WERI-Rb-1 (cell line): Measurements from ENCODE around the gene MFAP4.

Experiments
- DNase-seq: peaks from one replicate; pipeline ENCODE4 v3.0.0-alpha.2; 2020
- H3K27ac ChIP-seq: fragments of 250-450 bp; sonication (Bioruptor Pico); 2 replicates; pipeline ENCODE4 v1.5.1; 2020; ENCODE audit warnings: mild to moderate bottlenecking, moderate library complexity
- H3K27me3 ChIP-seq: fragments of 250-450 bp; sonication (Bioruptor Pico); 2 replicates; pipeline ENCODE4 v1.5.1; 2021; ENCODE audit warnings: mild to moderate bottlenecking, low read depth, moderate library complexity; ENCODE audit not compliant: insufficient read depth, severe bottlenecking
- H3K36me3 ChIP-seq: fragments of 250-450 bp; sonication (Bioruptor Pico); 2 replicates; pipeline ENCODE4 v1.5.1; 2020; ENCODE audit warnings: mild to moderate bottlenecking, moderate library complexity
- H3K4me3 ChIP-seq: 2 replicates; pipeline ENCODE4 v1.5.1; 2011; ENCODE audit warnings: low read depth, mild to moderate bottlenecking, control low read depth, low read length
- H3K9me3 ChIP-seq: fragments of 250-450 bp; sonication (Bioruptor Pico); 2 replicates; pipeline ENCODE4 v1.5.1; 2021; ENCODE audit warnings: mild to moderate bottlenecking, moderate library complexity; ENCODE audit not compliant: severe bottlenecking
- TF ChIP-seq, protein P1 (sequence below): IDR thresholded peaks from 2 replicates; pipeline ENCODE4 v1.5.1; 2011; ENCODE audit warnings: low read depth, mild to moderate bottlenecking, control low read depth, inconsistent platforms, low read length

The MFAP4 gene

GRCh38 chr17:19408346-19408710, 21.3 kb upstream of the MFAP4 start:
- peak; percentile 46 for DNase-seq
- H3K36me3 ChIP-seq, result no peaks in the 10 kb centered on the region
- TF ChIP-seq, protein P1, sequence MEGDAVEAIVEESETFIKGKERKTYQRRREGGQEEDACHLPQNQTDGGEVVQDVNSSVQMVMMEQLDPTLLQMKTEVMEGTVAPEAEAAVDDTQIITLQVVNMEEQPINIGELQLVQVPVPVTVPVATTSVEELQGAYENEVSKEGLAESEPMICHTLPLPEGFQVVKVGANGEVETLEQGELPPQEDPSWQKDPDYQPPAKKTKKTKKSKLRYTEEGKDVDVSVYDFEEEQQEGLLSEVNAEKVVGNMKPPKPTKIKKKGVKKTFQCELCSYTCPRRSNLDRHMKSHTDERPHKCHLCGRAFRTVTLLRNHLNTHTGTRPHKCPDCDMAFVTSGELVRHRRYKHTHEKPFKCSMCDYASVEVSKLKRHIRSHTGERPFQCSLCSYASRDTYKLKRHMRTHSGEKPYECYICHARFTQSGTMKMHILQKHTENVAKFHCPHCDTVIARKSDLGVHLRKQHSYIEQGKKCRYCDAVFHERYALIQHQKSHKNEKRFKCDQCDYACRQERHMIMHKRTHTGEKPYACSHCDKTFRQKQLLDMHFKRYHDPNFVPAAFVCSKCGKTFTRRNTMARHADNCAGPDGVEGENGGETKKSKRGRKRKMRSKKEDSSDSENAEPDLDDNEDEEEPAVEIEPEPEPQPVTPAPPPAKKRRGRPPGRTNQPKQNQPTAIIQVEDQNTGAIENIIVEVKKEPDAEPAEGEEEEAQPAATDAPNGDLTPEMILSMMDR, result no peak
- H3K4me3 ChIP-seq, result no peak overlapping the region
- peak overlapping the region; percentile 47 for H3K27ac ChIP-seq
- H3K9me3 ChIP-seq, result no peaks in the 10 kb centered on the region
- H3K27me3 ChIP-seq, result no peaks in the 10 kb centered on the region

GRCh38 chr17:19407601-19408345, 20.8 kb upstream of the MFAP4 start:
- H3K36me3 ChIP-seq, result no peaks in the 10 kb centered on the region
- H3K27me3 ChIP-seq, result no peaks in the 10 kb centered on the region
- TF ChIP-seq, protein P1, result no peak
- no peak overlapping the region for H3K4me3 ChIP-seq
- DNase-seq, result no peak
- no peaks in the 10 kb centered on the region for H3K9me3 ChIP-seq
- peak overlapping the region; percentile 47 for H3K27ac ChIP-seq

DNA sequence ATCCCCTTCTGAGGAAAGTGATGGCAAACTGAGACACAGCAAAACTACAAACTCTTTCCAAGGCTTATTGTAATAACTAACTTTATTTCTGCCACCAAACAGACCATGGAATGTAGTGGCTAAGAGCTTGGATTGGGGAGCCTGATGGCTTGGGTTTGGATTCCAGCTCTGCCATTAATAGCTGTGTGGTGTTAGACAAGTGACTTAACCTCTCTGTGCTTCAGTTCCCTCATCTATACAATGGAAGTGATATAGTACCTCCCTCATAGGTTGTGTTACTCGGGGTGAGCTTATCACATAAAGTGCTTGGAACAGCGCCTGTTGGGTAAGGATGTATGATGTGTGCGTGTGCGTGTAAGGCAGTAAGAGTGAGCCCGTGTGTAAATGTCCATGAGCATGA, 18.1 kb upstream of the MFAP4 start:
- Histone ChIP-seq H3K36me3 (no peaks in the 10 kb centered on the region), H3K9me3 (no peaks in the 10 kb centered on the region), H3K27ac (no peak overlapping the region), H3K4me3 (no peak overlapping the region), H3K27me3 (no peaks in the 10 kb centered on the region)
- TF ChIP-seq, protein P1, result no peak
- no peak for DNase-seq

DNA sequence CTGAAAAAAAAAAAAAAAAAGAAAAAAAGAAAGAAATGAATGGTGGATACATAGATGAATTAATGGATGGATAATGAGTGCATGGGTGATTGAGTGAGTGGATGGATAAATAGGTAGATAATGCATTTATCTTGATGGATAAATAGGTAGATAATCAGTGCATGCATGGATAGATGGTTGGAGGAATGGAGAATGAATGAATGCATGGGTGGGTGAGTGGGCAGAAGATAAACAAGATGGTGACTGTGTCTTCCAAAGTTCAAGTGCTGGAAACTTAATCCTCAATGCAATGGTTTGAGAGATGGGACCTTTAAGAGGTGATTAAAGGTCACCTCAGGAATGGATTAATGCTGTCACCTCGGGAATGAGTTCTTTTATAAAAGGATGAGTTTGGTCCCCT, 17.3 kb upstream of the MFAP4 start:
- TF ChIP-seq, protein P1, result no peak
- no peak overlapping the region for H3K4me3 ChIP-seq
- DNase-seq, result no peak
- no peaks in the 10 kb centered on the region for H3K36me3 ChIP-seq
- no peaks in the 10 kb centered on the region for H3K27me3 ChIP-seq
- H3K27ac ChIP-seq, result no peak overlapping the region
- H3K9me3 ChIP-seq, result no peaks in the 10 kb centered on the region

DNA sequence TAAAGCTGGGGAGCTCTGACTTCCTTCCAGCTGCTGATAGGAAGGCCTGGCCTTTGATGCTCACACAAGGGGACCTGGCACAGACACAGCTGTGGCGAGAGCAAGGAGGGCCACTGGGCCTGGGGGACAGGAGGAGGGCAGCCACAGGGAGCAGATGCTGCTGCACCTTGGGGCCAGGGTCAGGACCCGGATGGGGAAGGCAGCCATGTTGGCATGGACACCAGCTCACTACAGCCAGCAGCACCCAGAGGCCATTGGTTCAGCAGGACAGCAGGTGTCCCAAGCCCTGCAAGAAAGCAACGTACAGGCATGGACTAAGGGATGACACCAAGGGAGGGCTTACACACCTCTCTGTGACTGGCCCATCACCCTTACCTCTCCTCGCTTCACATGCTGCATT, 16.0 kb upstream of the MFAP4 start:
- H3K4me3 ChIP-seq, result no peak overlapping the region
- H3K36me3 ChIP-seq, result no peaks in the 10 kb centered on the region
- no peaks in the 10 kb centered on the region for H3K27me3 ChIP-seq
- TF ChIP-seq, protein P1, result no peak
- H3K27ac ChIP-seq, result no peak overlapping the region
- H3K9me3 ChIP-seq, result no peaks in the 10 kb centered on the region
- DNase-seq, result no peak

- H3K27ac ChIP-seq, result no peak overlapping the region
- no peaks in the 10 kb centered on the region for H3K27me3 ChIP-seq
- H3K36me3 ChIP-seq, result no peaks in the 10 kb centered on the region
- no peak for DNase-seq
- TF ChIP-seq, protein P1, result no peak
- H3K4me3 ChIP-seq, result no peak overlapping the region
- no peaks in the 10 kb centered on the region for H3K9me3 ChIP-seq
Measured at GRCh38 chr17:19402171-19402570, 15.2 kb upstream of the MFAP4 start.
